Chondrocyte (in vitro differentiated cells): ENCODE measurements around the gene ITGA11. TPM values are rescaled to one million over a fixed set of nuclear protein-coding genes. Genes with fewer than 3 reads are reported as not detected.

Source experiments
- DNase-seq: peaks from one replicate; pipeline ENCODE4 v3.0.0; 2021; ENCODE audit warnings: mixed read lengths, low spot score
- H3K27ac Mint-ChIP-seq: one replicate; pipeline ENCODE4 v1.8.0; 2021; ENCODE audit warnings: mild to moderate bottlenecking, moderate library complexity, mixed read lengths; ENCODE audit not compliant: unreplicated experiment
- H3K27me3 Mint-ChIP-seq: 2 replicates; pipeline ENCODE4 v1.8.0; 2021; ENCODE audit warnings: low read depth, mixed read lengths
- H3K36me3 Mint-ChIP-seq: 2 replicates; pipeline ENCODE4 v1.8.0; 2021; ENCODE audit warnings: low read depth, mixed read lengths
- H3K4me1 Mint-ChIP-seq: 2 replicates; pipeline ENCODE4 v1.8.0; 2021; ENCODE audit warnings: low read depth, mild to moderate bottlenecking, mixed read lengths
- H3K4me3 Mint-ChIP-seq: one replicate; pipeline ENCODE4 v1.8.0; 2021; ENCODE audit warnings: mild to moderate bottlenecking, moderate library complexity, mixed read lengths; ENCODE audit not compliant: unreplicated experiment
- H3K9me3 Mint-ChIP-seq: 2 replicates; pipeline ENCODE4 v1.8.0; 2021; ENCODE audit warnings: low read depth, mixed read lengths
- CTCF ChIP-seq: fragments of 200-600 bp; sonication (generic); IDR thresholded peaks from 2 replicates; pipeline ENCODE4 v1.5.0; 2021; ENCODE audit warnings: antibody characterized with exemption, mild to moderate bottlenecking, moderate library complexity
- total RNA-seq: library from RNA; stranded (reverse); gene quantifications from 3 replicates; pipeline ENCODE4 v1.2.1, GENCODE V29; 2021

ITGA11 gene
- total RNA-seq, 1 donor from 2014 or later: 1,092 TPM

- Mint-ChIP-seq H3K27me3 (peaks cover 2% of the 10 kb centered on the region), H3K27ac (no peak overlapping the region), H3K4me3 (no peak overlapping the region), H3K9me3 (no peaks in the 10 kb centered on the region), H3K4me1 (peaks cover 10% of the 10 kb centered on the region), H3K36me3 (no peaks in the 10 kb centered on the region)
- no peak for TF ChIP-seq CTCF
- no peak for DNase-seq
These were observed 166.3 kb downstream of the ITGA11 start for GRCh38 chr15:68265674-68266073.

GRCh38 chr15:68265081-68265480 is 166.9 kb downstream of the ITGA11 start:
- DNase-seq: no peak
- Mint-ChIP-seq H3K4me1 (peaks cover 10% of the 10 kb centered on the region), H3K9me3 (no peaks in the 10 kb centered on the region), H3K36me3 (no peaks in the 10 kb centered on the region), H3K27me3 (peaks cover 2% of the 10 kb centered on the region), H3K4me3 (no peak overlapping the region), H3K27ac (no peak overlapping the region)
- TF ChIP-seq CTCF: no peak

DNA sequence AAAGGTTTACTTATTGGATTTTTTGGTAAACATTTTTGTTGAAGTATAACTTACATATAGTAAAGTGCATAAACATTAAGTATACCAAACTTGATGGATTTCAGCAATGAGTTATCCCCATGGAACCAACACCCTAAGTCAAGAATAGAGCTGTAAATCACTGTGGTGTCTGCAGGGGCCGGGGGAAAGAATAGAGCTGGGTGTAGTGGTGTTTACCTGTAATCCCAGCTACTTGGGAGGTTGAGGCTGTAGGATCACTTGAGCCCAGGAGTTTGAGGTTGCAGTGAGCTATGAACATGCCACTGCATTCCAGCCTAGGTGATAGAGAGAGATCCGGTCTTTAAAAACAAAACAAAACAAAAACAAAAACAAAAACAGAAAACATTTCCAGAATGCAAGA is 167.7 kb downstream of the ITGA11 start:
- no peak for TF ChIP-seq CTCF
- Mint-ChIP-seq H3K4me1 (peaks cover 10% of the 10 kb centered on the region), H3K36me3 (no peaks in the 10 kb centered on the region), H3K9me3 (no peaks in the 10 kb centered on the region), H3K27me3 (peaks cover 2% of the 10 kb centered on the region), H3K27ac (no peak overlapping the region), H3K4me3 (no peak overlapping the region)
- no peak for DNase-seq

DNA sequence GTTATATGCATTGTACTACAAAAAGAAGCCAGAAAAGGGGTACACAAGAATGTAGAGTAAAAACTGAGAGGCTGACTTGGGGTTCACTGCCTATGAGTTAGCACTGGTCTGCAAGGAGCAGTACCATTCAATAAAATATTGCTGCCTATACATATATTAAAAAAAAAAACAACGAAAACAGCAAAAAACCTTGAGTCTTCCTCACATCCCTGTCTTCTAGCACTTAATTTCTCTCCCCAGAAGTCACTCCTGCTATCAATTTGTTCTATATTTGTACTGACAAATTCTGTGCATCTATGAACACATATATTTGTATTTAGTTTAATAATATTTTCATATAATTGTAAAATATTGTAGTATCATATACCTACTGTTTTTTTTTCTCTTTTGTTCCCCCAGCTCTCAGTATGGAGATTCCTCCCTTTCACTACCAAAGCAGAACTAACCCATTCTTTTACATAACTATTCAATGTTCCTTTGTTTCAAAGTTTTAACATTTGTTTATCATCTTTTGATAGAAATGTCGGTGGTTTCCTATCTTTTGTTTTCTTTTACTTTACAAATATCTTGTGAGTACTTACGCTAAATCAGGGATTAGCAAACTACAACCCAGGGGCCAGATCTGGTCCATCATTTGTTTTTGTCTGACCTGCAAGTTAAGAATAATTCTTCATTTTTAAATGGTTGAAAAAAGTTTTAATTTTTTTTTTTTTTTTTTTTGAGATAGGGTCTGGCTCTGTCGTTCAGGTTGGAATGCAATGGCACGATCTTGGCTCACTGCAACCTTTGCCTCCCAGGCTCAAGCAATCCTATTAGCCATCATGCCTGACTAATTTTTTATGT is 169.2 kb downstream of the ITGA11 start:
- Mint-ChIP-seq H3K4me1 (no peaks in the 10 kb centered on the region), H3K27ac (no peak overlapping the region), H3K27me3 (peaks cover 2% of the 10 kb centered on the region), H3K9me3 (no peaks in the 10 kb centered on the region), H3K4me3 (no peak overlapping the region), H3K36me3 (no peaks in the 10 kb centered on the region)
- TF ChIP-seq CTCF: no peak
- no peak for DNase-seq

DNA sequence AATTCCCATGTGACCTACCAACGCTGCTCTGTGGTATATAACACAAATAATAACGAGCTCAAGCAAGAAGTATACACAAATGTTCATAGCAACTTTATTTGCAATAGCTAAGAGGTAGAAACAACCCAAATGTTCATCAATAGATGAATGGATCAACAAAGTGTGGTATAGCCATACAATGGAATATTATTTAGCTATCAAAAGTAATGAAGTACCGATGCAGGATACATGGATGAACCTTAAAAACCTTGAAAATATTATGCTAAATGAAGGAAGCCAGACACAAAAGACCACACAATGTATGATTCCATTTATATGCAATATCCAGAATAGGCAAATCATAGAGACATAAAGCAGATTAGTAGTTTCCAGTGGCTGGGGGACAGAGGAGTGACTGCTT is 170.0 kb downstream of the ITGA11 start:
- H3K36me3 Mint-ChIP-seq: no peaks in the 10 kb centered on the region
- no peaks in the 10 kb centered on the region for H3K9me3 Mint-ChIP-seq
- H3K4me3 Mint-ChIP-seq: no peak overlapping the region
- H3K4me1 Mint-ChIP-seq: no peaks in the 10 kb centered on the region
- H3K27me3 Mint-ChIP-seq: peaks cover 2% of the 10 kb centered on the region
- H3K27ac Mint-ChIP-seq: no peak overlapping the region
- TF ChIP-seq CTCF: no peak
- no peak for DNase-seq
